ENCODE data around the gene PACRG. TPM values are rescaled to one million over a fixed set of nuclear protein-coding genes. Genes with fewer than 3 reads are reported as not detected.

Gene PACRG
- total RNA-seq, 1 experiment from 2014 or later: not detected

DNA sequence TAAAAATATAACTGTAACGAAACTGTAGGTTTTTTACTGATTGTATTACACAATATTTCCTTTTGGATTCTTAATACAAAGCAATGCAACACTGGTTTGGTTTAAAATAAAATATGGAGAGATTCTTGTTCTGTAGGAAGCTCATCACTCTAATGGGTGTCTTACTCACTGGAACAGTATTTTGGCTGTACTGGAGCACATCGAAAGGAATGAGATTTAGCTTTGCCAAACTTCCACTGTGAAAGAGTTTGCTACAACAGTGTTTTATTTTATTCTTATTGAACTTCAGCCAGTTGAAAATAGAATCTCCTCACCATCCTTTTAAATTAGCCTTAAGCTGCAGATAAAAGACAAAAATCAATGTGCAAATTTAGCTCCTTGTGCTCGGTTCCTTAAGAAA lies 456.0 kb downstream of the PACRG start:
- intact Hi-C loops (cut with micrococcal nuclease; ENCODE audit: unreplicated experiment): loop anchor here (10.0 kb wide), 1 partner anchor 329 kb away; no protein-coding TSS in a partner anchor

GRCh38 chr6:163185744-163186143 lies 458.0 kb downstream of the PACRG start:
- Histone ChIP-seq H3K9me3 (no peaks in the 10 kb centered on the region), H3K27me3 (replicated peaks; ENCODE audit: control insufficient read depth, insufficient read depth, low read length) (no peaks in the 10 kb centered on the region), H3K4me3 (ENCODE audit: low read depth, low read length) (no peak overlapping the region), H3K36me3 (ENCODE audit: control insufficient read depth, insufficient read depth, low read length) (no peaks in the 10 kb centered on the region), H3K4me1 (peaks cover 4% of the 10 kb centered on the region)
- H3K36me3 Mint-ChIP-seq (ENCODE audit: insufficient read depth, unreplicated experiment): peaks cover 6% of the 10 kb centered on the region
- no peaks in the 10 kb centered on the region for H3K27me3 Mint-ChIP-seq (ENCODE audit: insufficient read depth, unreplicated experiment)
- CTCF ChIA-PET: no interaction called here
- intact Hi-C loops (cut with micrococcal nuclease; ENCODE audit: unreplicated experiment): loop anchor here (10.0 kb wide), 1 partner anchor 331 kb away; no protein-coding TSS in a partner anchor
- H3K4me1 Mint-ChIP-seq (ENCODE audit: low read depth, unreplicated experiment): no peaks in the 10 kb centered on the region
- H3K4me3 Mint-ChIP-seq (ENCODE audit: unreplicated experiment): no peak overlapping the region
- no peak for TF ChIP-seq CTCF (IDR thresholded peaks at IDR 0.05; ENCODE audit: insufficient read depth in 1 of 2, low read depth in 1 of 2, low read length in 1 of 2, severe bottlenecking in 1 of 2, unreplicated experiment in 1 of 2)
- BruUV-seq (replicated peaks): no TSS peak
- POLR2A ChIA-PET: no interaction called here
- no peak overlapping the region for H3K27ac Mint-ChIP-seq (ENCODE audit: unreplicated experiment)
- DNase-seq: no peak
- H3K9me3 Mint-ChIP-seq (ENCODE audit: unreplicated experiment): peaks cover 12% of the 10 kb centered on the region

More for the DNA sequence above, 456.0 kb downstream of the PACRG start:
- no peaks in the 10 kb centered on the region for H3K9me3 ChIP-seq
- H3K4me3 ChIP-seq (ENCODE audit: low read depth, low read length): no peak overlapping the region
- POLR2A ChIA-PET: no interaction called here
- Mint-ChIP-seq H3K4me1 (ENCODE audit: low read depth, unreplicated experiment) (no peaks in the 10 kb centered on the region), H3K9me3 (ENCODE audit: unreplicated experiment) (peaks cover 12% of the 10 kb centered on the region), H3K36me3 (ENCODE audit: insufficient read depth, unreplicated experiment) (peaks cover 6% of the 10 kb centered on the region), H3K27me3 (ENCODE audit: insufficient read depth, unreplicated experiment) (no peaks in the 10 kb centered on the region), H3K4me3 (ENCODE audit: unreplicated experiment) (no peak overlapping the region), H3K27ac (ENCODE audit: unreplicated experiment) (no peak overlapping the region)
- H3K4me1 ChIP-seq: peaks cover 6% of the 10 kb centered on the region
- CTCF ChIA-PET: no interaction called here
- no TSS peak for BruUV-seq (replicated peaks)
- no peak for TF ChIP-seq CTCF (IDR thresholded peaks at IDR 0.05; ENCODE audit: insufficient read depth in 1 of 2, low read depth in 1 of 2, low read length in 1 of 2, severe bottlenecking in 1 of 2, unreplicated experiment in 1 of 2)
- DNase-seq: no peak
- no peaks in the 10 kb centered on the region for H3K36me3 ChIP-seq (ENCODE audit: control insufficient read depth, insufficient read depth, low read length)
- H3K27me3 ChIP-seq (replicated peaks; ENCODE audit: control insufficient read depth, insufficient read depth, low read length): no peaks in the 10 kb centered on the region

DNA sequence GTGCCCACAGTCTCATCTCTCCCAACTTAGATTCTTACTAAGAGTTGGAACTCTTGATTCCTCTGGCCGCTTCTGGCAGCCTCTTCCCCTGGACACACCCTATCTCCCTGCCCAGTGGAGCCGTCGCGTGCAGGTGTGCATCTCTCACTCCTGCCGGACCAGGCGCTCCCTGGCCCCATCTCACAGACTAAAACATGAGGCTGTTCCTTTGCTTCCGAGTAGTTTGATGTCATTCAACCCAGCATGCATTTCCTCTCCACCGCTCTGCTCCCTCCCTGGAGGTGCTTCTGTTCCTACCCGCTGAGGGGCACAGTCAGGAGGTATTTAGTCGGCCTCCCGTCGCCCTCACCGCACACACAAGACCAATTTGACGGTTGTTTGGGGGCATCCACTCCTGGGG lies 458.8 kb downstream of the PACRG start:
- Histone ChIP-seq H3K4me3 (ENCODE audit: low read depth, low read length) (no peak overlapping the region), H3K4me1 (no peaks in the 10 kb centered on the region), H3K27me3 (replicated peaks; ENCODE audit: control insufficient read depth, insufficient read depth, low read length) (no peaks in the 10 kb centered on the region), H3K36me3 (ENCODE audit: control insufficient read depth, insufficient read depth, low read length) (no peaks in the 10 kb centered on the region), H3K9me3 (no peaks in the 10 kb centered on the region)
- intact Hi-C loops (cut with micrococcal nuclease; ENCODE audit: unreplicated experiment): loop anchor here (10.0 kb wide), 1 partner anchor 332 kb away; no protein-coding TSS in a partner anchor
- ChIA-PET CTCF (no interaction called here), POLR2A (no interaction called here)
- no peaks in the 10 kb centered on the region for H3K4me1 Mint-ChIP-seq (ENCODE audit: low read depth, unreplicated experiment)
- no peak for TF ChIP-seq CTCF (IDR thresholded peaks at IDR 0.05; ENCODE audit: insufficient read depth in 1 of 2, low read depth in 1 of 2, low read length in 1 of 2, severe bottlenecking in 1 of 2, unreplicated experiment in 1 of 2)
- no peak overlapping the region for H3K4me3 Mint-ChIP-seq (ENCODE audit: unreplicated experiment)
- H3K27ac Mint-ChIP-seq (ENCODE audit: unreplicated experiment): no peak overlapping the region
- DNase-seq: no peak
- no peaks in the 10 kb centered on the region for H3K36me3 Mint-ChIP-seq (ENCODE audit: insufficient read depth, unreplicated experiment)
- H3K27me3 Mint-ChIP-seq (ENCODE audit: insufficient read depth, unreplicated experiment): no peaks in the 10 kb centered on the region
- peaks cover 12% of the 10 kb centered on the region for H3K9me3 Mint-ChIP-seq (ENCODE audit: unreplicated experiment)
- no TSS peak for BruUV-seq (replicated peaks)

All from Caco-2 (cell line).